ENCODE measurements around the gene LHFPL6. TPM values are rescaled to one million over a fixed set of nuclear protein-coding genes. Genes with fewer than 3 reads are reported as not detected.

The LHFPL6 gene
- total RNA-seq, 1 donor from 2014 or later, result 31.8 TPM

DNA sequence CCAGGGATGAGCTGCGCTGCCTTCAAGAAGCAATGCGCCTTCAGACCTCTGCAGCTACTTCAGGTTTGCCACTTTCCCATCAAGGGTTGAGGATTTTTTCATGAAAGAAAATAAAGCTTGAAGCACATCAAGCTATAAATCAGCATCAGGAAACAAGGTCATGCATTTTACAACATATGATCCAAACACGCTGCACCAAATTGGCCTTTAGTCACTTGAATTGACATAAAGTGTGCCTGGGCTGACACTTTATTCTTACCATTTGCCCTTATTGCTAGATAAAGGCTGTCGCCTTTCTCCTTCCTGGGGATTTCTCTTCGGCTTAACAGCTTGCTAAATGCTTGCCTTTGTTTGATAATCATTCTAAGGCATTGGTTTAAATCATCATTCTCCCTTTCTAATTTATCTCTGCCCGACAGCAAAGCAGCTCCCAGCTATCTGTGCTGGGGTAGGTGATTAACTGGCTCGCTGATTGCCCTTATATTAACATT lies 87.7 kb downstream of the LHFPL6 start:
- DNase-seq (ENCODE audit: low read depth in 2 of 2), result no peak

DNA sequence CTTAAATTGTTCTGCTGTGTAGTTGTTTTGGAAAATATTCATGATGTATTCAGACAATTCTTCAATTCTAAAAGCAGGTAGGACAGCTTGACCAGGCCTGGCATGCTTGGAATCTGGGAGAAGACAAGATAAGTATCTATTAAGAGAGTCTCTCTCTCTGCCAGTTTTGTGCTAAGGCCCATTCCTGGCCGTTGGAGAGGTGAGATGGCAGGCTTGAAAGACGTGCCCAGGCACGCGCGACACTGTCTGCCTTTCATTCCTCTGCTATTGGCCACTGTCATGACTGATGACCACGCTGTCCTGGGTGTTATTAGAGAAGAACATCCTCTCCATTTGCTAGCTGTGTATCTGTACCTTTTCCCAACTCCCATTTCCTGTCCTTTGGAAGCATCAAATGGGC lies 90.3 kb downstream of the LHFPL6 start:
- no peak for DNase-seq (ENCODE audit: low read depth in 2 of 2)

DNA sequence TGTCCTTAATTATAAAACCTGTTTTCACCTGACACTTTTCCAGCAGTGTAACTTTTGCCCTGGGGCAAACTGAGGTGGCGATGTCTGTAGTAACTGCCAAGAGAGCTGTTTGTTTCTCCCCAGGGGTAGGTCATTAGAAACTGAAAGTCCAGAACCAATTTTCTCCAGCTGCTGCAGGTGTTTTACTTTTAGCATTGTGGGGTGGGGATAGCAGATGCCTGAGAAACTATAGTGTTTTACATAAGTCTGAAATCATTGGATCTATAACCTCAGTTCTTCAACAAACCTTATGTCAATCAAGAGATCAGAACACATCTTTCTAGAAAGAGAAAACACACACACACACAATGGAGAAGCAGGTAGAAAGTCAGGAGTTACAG lies 92.7 kb downstream of the LHFPL6 start:
- DNase-seq (ENCODE audit: low read depth in 2 of 2), result no peak

DNA sequence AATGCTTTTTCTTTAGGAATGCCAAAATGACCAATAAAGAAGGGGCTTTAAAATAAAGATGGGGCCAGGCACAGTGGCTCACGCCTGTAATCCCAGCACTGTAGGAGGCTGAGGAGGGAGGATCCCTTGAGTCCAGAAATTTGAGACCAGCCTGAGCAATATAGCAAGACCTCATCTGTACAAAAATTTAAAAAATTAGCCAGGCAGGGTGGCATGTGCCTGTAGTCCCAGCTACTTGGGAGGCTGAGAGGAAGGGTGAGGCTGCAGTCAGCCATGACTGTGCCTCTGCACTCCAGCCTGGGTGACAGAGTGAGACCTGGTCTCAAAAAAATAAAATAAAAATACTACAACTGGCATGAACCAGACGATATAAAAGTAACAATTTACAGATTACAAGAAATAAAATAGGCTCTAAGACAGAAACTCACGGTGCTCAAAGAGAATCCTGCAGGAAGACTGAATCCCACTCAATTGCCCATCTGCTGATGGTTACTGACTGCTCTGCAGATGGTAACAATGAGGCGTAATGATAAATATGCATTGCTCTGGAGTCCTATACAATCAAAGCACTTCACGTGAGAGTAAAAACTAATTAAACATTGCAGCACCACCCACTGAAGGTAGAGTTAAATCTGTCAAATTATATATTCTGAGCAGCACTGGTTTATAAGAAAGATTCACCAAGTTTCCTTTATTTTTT lies 93.2 kb downstream of the LHFPL6 start:
- DNase-seq (ENCODE audit: low read depth in 2 of 2), result no peak

DNA sequence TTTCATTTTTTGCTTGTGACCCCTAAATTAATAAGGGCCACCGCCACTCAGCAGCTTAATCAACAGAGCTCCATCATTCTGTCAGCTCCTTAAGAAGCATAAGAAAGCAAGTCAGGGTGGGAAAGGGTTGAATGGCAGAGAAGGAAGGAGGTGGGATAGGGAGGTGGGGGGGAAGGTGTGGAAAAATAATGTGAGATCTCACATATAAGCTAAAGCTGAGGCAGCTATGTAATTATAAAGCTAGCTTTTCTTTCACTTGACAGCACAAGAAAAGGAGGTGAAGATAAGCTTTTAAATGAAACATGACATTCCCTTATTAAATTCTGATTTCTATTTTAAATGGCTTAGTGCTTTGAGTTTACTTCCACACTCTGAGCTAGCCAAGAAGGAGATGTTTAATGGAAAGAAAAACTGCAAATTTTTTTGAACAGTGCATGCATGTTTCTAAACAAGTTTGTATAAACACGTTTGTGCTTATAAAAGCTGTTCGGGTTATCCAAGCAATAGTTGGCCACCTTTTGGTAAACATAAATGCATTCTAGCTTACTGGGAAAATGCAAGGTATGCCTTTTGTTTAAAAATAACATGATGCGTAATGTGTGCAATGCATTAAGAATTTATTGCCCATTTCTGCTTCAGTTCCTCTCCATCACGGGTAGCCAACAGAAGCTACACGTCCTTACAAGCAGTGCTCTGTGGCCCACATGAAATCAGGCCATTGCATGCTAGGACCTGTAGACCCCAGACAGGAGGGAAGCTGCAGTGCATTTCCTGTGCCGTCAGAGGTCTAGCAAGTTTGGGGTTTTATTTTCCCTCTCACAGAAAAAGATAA lies 96.2 kb downstream of the LHFPL6 start:
- no peak for DNase-seq (ENCODE audit: low read depth in 2 of 2)

DNA sequence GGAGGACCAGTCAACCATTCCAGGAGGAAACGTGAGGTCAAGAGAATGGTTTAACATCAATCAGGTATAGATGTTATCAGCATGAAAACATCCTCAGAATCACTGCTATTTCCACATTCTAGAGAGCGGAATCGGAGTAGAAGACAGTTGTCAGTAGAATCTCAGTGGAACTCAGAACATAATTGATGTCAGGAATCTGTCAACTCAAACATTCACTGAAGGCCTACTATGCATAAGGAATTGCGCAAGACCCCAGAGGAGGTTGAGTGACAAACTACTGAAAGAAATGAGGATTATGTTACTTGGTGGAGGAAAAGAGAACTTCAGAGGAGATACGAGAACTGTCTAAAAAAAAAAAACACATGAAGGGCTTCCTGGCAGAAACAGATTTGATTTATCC lies 97.8 kb downstream of the LHFPL6 start:
- peak in 1 of 2 donors; percentile 17 for DNase-seq (ENCODE audit: low read depth in 2 of 2)

DNA sequence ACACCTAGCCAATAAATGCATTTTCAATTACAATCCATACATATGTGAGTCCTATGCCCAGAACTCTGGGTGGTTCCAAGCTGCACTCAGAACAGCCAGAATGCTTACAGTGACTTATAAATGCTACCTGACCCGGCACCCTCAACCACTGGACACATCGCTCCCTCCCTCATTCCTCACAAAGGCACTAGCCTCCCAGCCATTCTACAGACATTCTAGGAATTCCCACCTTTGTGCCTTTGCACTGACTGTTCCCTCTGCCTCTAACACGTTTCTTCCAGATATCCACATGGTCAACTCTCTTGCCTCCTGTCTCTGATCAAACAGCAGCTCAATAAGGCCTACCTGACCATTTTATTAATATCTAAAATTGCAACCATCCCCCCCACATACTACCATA lies 99.9 kb downstream of the LHFPL6 start:
- DNase-seq (ENCODE audit: low read depth in 2 of 2), result no peak

DNA sequence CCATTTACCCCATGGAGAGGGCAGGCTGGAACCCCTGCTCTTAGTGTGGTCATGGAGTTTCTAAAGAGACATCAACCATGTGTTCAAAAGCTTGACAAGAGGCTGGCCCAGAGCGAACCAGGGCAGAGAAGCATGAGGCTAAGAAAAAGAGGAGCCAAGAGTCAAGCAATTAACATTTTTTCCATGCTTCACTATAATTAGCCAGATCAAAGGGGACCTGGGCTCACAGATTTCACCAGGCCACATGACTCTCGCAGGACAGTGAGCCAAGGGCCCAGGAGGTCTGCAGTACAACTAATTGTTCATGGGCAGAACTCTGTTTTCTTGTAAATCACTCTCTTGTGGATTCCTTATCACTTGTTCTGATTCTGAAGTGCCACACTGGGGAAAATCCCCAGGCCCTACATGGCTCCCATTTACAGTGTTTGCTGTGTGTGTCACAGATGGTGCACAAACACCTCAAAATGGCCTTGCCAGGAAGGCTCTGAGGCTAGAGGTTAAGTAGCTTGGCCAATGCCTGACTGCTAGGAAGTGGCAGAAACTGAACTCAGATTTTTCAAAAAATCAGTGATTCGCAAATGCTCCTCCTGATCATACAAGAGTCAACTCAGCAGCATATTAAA lies 101.2 kb downstream of the LHFPL6 start:
- no peak for DNase-seq (ENCODE audit: low read depth in 2 of 2)

DNA sequence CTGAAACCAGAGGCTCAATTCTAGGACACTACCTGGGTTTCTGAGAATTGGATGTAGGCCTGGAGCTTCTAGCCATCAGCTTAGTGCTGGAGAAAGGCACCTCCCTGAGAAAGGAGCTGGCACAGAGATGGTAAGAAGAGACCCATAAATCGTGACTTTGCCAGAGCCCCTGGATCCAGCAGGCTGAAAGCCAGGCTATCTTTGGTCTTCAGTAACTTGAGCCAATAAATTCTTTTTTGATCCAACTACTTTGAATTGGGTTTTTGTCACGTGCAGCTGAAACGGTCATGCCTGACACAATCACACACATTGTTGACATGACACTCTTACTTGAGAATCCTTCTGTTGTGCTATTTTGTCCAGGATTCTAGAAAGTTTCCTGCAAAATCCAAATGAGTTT lies 103.4 kb downstream of the LHFPL6 start:
- no peak for DNase-seq (ENCODE audit: low read depth in 2 of 2)

DNA sequence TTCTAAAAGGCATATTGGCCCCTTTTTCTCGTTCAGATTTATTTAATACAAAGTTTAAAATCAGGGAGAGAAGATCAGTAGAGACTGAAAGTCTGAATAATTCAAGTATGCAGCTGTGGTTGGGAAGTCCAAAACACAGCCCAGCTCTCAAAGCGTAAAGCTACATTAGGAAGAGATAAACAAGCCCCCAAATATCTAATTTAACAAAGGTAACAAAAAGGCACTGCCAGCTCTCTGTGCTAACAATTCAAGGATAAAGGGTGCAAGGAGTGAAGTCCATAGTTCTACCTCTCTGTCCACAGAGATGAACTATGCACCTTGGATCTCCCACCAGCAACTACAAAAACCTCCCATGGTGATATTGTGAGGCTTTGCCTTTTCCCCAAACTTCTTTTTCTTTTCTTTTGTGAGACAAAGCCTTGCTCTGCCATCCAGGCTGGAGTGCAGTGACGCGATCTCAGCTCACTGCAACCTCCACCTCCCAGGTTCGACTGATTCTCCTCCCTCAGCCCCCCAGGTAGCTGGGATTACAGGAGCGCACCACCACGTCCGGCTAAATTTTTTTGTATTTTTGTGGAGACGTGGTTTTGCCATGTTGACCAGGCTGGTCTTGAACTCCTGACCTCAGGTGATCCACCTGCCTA lies 104.4 kb downstream of the LHFPL6 start:
- no peak for DNase-seq (ENCODE audit: low read depth in 2 of 2)

DNA sequence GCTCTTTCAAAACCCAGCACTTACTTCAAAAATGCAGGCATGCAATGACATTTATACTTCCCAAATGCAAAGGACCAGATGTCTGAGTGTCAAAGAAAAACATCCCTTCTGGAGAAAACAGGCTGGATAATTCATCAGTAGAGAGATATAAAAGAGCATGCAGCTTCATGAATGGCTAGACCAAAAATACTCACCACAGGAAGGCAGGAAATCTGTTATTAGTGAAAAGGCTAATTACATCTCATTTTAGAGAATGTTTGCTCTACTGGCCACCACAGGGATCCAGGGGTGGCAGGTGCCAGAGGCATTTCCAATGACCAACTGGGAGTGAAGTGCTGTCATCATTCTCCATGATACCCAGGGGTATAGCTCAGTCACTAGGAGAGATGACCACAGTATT lies 106.5 kb downstream of the LHFPL6 start:
- DNase-seq (ENCODE audit: low read depth in 2 of 2), result no peak

DNA sequence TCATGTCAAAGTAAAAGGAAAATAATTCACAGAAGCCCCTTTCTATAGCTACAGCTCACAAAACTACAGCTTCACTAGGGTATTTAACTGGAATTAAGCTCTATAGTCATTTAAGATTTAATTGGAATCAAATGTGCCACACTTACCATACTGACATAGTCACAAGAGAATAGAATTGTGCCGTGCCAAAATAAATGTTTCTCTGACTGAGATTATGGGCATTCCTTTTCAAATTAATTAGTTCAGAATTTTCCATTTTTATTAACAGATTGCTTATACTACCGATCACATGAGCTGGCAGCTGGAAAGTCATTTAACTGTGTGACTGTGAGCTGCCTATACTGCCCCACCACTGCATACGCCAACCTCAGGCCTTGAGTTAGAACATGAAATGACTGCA lies 108.4 kb downstream of the LHFPL6 start:
- DNase-seq (ENCODE audit: low read depth in 2 of 2), result peak in 1 of 2 donors; percentile 29

DNA sequence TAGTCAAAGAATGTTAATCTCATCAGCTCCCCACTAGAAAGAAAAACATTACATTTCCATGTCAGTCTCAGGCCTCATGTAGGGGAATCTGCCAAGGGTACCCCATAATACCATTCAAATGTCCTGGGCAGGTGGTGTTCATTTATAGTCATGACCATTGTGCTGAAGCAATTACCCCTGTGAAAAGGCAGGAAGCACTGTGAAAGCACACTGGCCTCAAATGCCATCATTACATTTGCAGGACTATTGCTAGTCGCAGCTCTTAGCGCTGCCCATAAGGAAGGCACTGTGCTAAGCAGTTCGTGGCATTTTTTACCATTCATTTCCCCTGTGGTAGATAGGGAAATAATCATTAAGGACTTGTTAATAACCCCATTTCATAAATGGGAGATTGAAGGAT lies 109.0 kb downstream of the LHFPL6 start:
- no peak for DNase-seq (ENCODE audit: low read depth in 2 of 2)

DNA sequence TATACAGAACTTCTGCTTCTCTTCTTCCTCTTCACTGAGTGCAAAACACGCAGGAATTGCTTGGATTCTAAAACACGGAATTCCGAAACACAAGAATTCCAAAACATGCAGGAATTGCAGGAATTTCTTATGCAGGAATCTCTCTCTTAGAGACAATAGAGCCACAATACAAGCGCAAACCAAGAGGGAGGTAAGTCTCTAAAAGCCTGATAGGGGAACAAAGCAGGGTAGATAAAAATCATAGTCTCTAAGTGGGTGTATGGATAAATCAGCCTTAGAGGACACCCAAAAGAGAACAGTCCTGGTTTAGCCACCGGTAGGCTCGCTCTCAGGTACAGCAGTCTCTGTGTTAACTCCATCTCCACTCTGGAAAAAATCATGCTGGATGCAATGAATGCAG lies 112.9 kb downstream of the LHFPL6 start:
- DNase-seq (ENCODE audit: low read depth in 2 of 2), result no peak

DNA sequence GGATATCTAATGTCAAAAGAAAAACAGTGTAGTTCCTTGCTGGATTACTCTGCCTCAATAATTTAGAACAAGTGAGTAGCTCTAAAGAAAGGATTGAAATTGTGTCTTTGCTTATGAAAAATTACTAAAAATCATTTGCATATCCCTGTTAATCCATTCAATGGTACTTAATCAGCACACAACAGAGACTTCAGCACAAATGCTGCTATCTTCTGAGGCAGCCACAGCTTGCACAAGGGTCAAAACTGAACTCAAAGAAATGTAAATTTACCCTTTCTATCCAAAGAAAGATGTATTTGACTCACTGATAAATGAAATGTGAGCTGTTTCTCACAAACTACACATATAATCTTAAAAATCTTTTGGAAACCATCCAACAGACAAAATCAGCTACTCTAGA lies 116.2 kb downstream of the LHFPL6 start:
- DNase-seq (ENCODE audit: low read depth in 2 of 2), result no peak

DNA sequence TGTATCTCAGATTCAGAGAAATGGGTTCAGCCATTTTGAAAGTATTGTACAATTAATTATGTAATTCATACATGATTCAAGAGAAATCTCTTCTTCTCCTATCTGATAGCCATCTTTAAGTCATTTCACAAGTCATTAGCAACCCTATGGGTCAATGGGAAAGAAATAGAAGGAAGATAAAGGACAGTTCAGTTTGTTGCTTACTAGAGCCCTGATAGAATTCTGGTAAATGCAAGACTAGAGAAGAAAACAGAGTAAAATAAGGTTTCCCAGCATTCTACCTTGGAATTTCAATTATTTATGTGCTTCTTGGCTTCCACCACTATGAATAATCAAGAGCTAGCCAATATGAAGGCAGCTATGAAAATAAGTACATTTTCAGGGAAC lies 117.7 kb downstream of the LHFPL6 start:
- DNase-seq (ENCODE audit: low read depth in 2 of 2), result no peak

DNA sequence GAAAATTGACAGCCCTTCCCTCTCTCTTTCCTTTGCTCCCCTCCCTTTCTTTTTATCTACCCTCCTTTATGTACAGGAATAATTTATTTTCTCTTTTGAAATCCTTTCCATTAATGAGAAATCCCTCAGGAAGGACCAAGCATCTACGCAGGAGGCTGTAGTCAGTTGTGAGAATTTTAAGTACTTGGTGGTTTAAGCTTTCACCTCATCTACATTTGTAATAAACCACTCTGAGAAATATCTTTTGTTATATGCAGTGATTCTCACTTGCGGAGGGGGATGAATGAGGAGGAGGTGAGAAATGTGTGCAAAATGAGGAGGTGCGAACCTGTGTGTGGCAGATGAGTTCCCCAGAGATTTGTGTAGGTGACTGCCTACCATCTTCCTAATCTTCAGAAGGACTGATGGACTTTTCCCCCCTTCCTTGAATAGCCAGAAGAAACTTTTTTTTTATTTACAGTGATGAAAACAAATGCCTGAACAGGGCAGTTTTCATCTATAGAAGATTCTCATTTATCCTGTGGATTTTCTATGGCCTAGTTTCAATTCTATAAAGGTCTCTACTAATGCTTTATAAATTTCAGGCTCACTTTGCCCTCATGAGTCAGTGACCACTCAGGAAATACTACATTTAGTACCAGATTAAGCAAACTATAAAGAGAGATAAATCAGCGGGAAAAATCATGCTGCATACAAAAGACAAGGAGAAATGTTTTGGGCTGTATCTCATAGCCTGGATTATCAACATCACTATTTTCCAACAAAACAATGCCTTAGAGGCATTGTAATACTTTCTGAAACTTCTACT lies 118.3 kb downstream of the LHFPL6 start:
- DNase-seq (ENCODE audit: low read depth in 2 of 2), result peak in 1 of 2 donors; percentile 8

DNA sequence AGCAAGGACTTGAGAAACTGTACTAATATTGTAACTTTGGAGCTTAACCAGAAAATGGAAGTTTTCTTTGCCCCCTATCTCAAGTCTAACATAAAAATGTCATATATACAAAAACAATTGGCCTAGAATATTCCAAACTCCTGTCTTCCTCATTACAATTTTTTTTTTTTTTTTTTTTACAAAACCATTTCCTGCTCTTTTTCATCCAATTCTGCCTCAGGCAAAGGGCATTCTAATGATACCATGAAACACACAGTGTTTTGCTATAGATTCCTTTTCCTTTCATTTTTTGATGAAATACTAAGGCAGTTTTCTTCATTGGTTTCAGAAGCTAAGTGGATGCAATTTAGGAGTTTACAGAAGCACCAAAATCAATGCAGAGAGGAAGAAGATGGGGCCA lies 119.7 kb downstream of the LHFPL6 start:
- DNase-seq (ENCODE audit: low read depth in 2 of 2), result no peak

DNA sequence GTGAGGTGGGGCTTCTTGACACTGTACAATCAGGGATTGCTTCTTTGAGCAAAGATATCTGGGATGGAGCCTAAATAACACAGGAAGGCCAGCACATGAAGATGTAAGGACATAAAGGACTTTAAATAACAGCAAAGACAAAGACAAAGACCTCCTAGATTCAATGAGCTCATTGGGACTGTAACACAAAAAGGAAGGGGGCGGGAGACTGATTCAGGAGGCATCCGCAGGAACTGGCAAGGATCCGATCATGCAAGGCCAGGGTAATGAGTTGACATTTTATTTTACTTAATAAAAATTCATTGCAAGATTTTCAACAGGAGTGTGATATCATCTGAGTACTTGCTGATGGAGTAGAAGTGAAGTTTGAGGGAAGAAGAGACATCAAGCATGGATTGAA lies 121.5 kb downstream of the LHFPL6 start:
- peak in 1 of 2 donors; percentile 33 for DNase-seq (ENCODE audit: low read depth in 2 of 2)

DNA sequence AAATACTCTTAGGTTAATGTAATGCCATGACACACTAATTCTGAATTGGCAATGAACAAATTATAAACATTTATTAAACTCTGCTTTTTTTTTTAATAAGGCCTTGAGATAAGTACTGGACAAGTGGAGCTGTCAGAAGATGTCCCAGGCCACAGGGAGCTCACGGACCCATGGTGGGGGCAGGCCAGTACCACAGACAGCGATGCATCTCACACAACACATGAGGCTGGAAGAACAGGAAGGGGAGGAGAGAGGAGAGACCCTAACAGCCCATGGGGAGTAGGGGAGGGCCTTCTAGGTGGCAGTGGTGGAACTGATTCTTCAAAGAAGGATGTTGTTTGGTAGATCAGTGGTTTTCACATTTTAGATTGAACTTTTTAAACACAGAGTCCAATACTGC lies 128.4 kb downstream of the LHFPL6 start:
- DNase-seq (ENCODE audit: low read depth in 2 of 2), result no peak

DNA sequence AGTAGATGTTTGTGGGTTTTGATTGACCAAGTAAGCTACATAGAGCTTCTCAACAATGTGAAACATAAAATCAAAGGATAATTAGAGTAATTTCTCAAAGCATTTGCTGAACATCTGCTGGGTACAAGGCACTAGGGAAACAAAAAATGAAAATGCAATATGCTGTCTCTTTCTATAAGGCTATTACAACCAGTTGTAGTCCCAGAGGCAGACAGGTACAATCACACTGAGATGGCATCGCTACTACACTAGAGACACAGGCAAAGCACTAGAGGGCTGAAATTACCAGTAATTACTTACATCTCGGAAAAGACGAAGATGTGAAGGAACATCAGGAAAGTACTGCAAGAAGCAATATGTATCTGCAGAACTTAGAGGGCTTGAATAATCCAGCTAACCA lies 133.3 kb downstream of the LHFPL6 start:
- DNase-seq (ENCODE audit: low read depth in 2 of 2), result no peak
